Body of pancreas (tissue), 4 donors: ENCODE data around the gene DHRS1.

Experiments used
- CTCF ChIP-seq, 7 experiments: fragments of 450-650 bp in 4 of 7; fragments of 200-600 bp in 3 of 7; sonication (generic) in 3 of 7; IDR thresholded peaks; one replicate each; pipeline ENCODE4 v1.5.1; 2016 to 2019; ENCODE audit warnings: antibody characterized with exemption in 7 of 7
- POLR2A ChIP-seq, 3 donors: fragments of 450-650 bp; IDR thresholded peaks; one replicate each; pipeline ENCODE4 v1.6.1; 2016; ENCODE audit warnings: antibody characterized with exemption in 3 of 3, mild to moderate bottlenecking in 2 of 3

GRCh38 chr14:24316597-24316950 lies 17.0 kb upstream of the DHRS1 start:
- TF ChIP-seq CTCF (IDR thresholded peaks at IDR 0.05) = no peak
- no peak for TF ChIP-seq POLR2A (IDR thresholded peaks at IDR 0.05)
